NCI-H1417 (cell line): Measurements from ENCODE around the gene ZNF93.
"Not testable (repeated sequence)": the region's sequence is repeated elsewhere in the genome, so short reads cannot be mapped to it uniquely, and the experiment has no call there.

Experiments
- DNase-seq, 3 experiments: peaks; one replicate each; lab custom pipeline; 2025; lab: John Stamatoyannopoulos, UW

ZNF93 gene

DNA sequence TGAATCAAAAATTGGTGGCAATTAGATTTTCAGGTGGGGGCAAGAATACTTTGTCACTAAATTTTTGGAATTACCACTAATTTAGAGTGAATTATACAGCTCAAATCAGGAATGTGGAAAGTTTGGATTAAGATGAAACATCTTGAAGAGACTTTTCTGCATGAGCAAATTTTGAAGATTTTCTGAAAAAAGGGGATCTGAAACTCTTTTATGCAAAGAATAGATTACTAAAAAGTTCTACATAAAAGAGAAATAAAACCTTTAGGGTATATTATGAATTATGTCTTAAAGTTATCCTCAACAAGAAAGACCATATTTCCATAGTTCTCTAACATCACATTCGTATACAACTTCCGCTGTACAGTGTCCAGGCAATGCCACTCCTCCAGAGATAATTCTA is 36.7 kb downstream of the ZNF93 start:
- no peak for DNase-seq

DNA sequence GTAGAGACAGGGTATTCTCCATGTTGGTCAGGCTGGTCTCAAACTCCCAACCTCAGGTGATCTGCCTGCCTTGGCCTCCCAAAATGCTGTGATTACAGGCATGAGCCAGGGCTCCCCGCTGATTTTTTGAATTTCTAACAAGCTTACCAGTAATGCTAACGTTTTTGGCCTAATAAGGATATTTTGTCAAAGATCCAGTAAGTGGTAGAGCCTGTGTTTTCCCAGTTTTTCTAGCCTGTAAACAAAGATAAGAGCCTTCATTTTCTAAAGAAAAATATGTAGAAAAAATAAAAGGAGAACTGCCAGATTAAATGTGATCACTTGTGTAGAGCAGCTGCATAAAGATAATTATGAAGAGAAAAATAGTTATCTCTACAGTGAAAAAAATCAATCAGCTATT is 37.7 kb downstream of the ZNF93 start:
- DNase-seq: no peak

DNA sequence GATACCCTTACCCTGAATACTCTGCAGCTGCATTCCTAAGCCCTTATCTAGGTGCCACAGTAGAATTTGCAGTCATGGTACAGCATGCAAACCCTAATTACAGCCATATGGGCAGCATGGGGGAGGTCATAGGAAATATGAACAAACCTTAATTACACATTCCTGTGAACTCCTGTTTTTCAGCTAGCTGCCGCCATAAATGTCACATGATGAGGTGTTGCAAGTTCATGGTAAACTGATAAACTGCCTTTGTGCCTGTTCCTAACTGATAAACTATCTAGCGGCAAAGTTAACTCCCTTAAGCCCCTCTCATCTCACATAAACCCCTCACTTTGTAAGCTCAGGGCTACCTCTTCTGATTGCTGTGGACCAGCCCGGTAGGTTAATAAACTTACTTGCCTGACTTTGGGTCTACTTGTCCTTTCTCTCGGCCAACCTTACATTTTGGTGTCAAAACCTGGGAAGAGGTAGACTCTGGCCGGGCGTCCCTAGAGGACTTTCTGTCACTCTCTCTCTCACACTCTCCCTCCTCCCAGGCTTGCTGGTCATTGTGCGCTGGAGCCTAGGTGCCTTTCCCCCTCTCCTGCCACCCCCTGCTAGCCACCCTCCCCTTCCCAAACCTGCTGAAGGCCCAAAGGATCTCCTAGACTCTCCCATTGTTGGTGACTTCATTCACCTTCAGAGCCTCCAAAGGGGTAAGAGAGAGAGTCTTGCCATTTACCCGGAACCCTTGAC is 43.3 kb downstream of the ZNF93 start:
- DNase-seq: no peak

DNA sequence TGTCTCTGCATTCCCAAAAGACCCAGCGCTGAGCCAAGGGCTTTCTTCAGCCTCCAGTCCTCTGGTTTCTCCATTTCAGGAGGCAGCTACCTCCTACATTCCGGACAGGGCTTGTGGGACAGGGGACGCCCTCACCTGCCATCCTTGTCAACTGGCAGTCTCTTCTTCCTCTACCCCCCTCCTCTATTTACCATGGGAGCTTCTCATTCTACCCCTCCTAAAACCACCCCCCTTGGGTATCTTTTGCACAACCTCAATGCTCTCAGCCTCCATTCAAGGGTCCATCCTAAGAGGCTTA is 43.8 kb downstream of the ZNF93 start:
- DNase-seq: no peak

DNA sequence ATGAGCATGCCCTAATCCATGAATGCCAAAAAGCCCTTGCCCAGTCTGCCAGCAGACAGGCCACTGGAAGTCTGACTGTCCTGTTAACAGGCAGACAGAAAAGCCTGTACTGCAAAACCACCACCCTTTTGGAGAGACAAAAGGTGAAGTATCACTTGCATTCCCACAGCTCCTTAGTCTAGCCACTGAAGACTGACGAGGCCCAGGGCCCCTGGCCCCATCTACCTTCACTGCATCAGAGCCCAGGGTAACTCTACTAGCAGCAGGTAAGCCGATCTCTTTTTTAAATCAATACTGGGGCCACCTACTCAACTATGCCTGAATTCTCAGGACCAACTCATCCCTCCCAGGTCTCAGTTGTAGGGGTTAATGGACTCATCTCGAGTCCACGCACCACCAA is 45.5 kb downstream of the ZNF93 start:
- no peak for DNase-seq

DNA sequence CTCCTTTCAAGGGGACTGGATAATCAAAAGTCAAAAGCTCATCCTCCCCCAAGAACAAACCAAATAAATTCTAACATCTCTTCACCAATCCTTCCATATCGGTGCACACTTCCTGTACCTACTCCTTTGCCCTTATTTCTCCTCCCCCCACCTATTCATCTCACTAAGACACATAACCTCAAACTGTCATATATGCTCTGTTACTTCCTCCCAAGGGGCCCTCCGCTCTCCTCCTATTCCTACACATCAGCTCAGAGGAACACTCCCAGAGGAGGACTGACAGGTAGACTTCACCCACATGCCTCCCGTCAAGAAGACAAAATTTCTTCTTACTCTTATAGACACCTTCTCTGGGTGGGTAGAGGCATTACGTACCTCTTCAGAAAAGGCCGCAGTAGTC is 48.1 kb downstream of the ZNF93 start:
- DNase-seq: no peak

DNA sequence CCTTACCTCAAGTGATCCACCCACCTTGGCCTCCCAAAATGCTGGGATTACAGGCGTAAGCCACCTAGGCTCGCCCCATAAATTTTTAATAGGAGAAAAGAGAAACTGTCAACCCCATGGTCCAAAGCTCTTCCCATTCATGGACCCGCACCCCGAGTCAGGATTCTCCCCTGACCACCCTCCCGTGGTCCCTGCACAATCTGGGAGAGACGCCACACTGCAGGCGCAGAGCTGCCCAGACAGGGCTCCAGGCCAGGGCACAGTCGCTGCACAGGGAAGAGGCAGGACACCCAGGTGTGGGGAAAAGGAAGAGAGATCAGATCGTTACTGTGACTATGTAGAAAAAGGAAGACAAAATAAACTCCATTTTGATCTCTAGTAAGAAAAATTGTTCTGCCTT is 54.5 kb downstream of the ZNF93 start:
- DNase-seq: no peak

DNA sequence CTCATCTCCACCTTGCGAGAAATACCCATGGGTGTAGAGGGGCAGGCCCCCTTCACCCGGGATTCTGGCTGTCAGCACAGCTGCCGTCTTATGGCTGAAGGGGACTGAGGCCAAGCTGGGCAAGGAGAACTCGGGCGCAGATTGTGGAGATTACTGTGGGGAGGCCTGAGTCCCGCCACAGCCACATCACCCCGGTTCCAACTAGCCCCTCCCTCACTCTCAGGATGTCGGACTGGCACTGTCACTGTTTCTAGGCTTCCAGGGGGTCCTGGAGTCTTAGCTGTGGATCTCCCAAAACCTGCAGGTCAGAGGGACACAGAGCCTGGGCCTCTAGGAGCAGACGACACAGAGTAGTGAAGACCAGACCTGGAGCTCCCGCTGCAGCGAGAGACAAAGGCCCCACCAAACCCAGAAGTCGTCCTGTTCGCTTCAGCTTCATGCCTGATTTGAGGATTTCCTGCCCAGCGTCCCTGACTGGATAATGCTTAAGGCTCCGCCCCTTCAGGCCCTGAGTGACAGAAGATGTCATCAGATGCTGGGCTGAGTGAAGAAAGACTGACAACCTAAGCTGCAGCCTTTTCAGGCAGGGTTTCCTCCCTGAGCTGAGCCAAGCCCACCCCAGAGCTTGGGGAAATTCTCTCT is 55.8 kb downstream of the ZNF93 start:
- no peak for DNase-seq

GRCh38 chr19:19957766-19958165 is 57.0 kb downstream of the ZNF93 start:
- DNase-seq: not testable (repeated sequence)

DNA sequence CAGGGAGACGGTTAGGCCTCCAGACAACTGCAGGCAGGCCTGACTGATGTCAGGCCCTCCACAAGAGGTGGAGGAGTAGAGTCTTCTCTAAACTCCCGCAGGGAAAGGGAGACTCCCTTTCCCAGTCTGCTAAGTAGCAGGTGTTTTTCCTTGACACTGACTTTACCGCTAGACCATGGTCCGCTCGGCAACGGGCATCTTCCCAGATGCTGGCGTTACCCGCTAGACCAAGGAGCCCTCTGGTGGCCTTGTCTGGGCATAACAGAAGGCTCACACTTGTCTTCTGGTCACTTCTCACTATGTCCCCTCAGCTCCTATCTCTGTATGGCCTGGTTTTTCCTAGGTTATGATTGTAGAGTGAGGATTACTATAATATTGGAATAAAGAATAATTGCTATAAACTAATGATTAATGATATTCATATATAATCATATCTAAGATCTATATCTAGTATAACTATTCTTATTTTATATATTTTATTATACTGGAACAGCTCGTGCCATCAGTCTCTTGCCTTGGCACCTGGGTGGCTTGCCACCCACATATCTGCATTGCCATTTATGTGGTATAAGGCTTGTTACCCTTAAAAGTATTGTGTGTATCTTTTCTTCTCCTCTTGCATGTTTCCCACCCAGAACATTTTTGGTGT is 58.5 kb downstream of the ZNF93 start:
- DNase-seq: peak; percentile 66 to 86 (median 70)

- DNase-seq: no peak
These were observed 63.7 kb downstream of the ZNF93 start for GRCh38 chr19:19964416-19964815.

GRCh38 chr19:19966126-19966525 is 65.4 kb downstream of the ZNF93 start:
- not testable (repeated sequence) for DNase-seq

GRCh38 chr19:19966862-19967261 is 66.1 kb downstream of the ZNF93 start:
- no peak for DNase-seq
